Nephron (organoid): ENCODE measurements around the gene FERD3L.

Experiments used
- H3K27ac Mint-ChIP-seq, 3 experiments: 2 replicates each; pipeline ENCODE4 v1.8.0; 2020; ENCODE audit warnings: mixed read lengths in 3 of 3, mild to moderate bottlenecking in 2 of 3, moderate library complexity in 1 of 3
- H3K27me3 Mint-ChIP-seq: 2 replicates; pipeline ENCODE4 v1.8.0; 2021; ENCODE audit warnings: low read depth, mild to moderate bottlenecking, moderate library complexity, mixed read lengths
- H3K36me3 Mint-ChIP-seq: 2 replicates; pipeline ENCODE4 v1.8.0; 2020; ENCODE audit warnings: low read depth, mixed read lengths
- H3K4me1 Mint-ChIP-seq: 2 replicates; pipeline ENCODE4 v1.8.0; 2020; ENCODE audit warnings: mixed read lengths
- H3K4me3 Mint-ChIP-seq, 3 experiments: 2 replicates each; pipeline ENCODE4 v1.8.0; 2020; ENCODE audit warnings: mild to moderate bottlenecking in 3 of 3, mixed read lengths in 3 of 3, moderate library complexity in 2 of 3
- H3K9me3 Mint-ChIP-seq: 2 replicates; pipeline ENCODE4 v1.8.0; 2020; ENCODE audit warnings: mixed read lengths
- CTCF ChIP-seq, 3 experiments: fragments of 200-600 bp; sonication (generic); IDR thresholded peaks; one replicate each; pipeline ENCODE4 v1.5.0; 2021; ENCODE audit warnings: antibody characterized with exemption in 3 of 3; ENCODE audit not compliant: unreplicated experiment in 3 of 3

FERD3L gene

GRCh38 chr7:19099924-19100323 is 45.3 kb downstream of the FERD3L start:
- Mint-ChIP-seq H3K4me3 (no peak overlapping the region), H3K4me1 (no peaks in the 10 kb centered on the region), H3K27me3 (peaks cover 28% of the 10 kb centered on the region), H3K27ac (no peak overlapping the region), H3K9me3 (no peaks in the 10 kb centered on the region), H3K36me3 (no peaks in the 10 kb centered on the region)
- TF ChIP-seq CTCF (IDR thresholded peaks at IDR 0.05; ENCODE audit: unreplicated experiment in 3 of 3) = no peak

GRCh38 chr7:19099194-19099593 is 46.0 kb downstream of the FERD3L start:
- TF ChIP-seq CTCF (IDR thresholded peaks at IDR 0.05; ENCODE audit: unreplicated experiment in 3 of 3) = no peak
- Mint-ChIP-seq H3K4me3 (no peak overlapping the region), H3K36me3 (no peaks in the 10 kb centered on the region), H3K9me3 (no peaks in the 10 kb centered on the region), H3K4me1 (no peaks in the 10 kb centered on the region), H3K27ac (no peak overlapping the region), H3K27me3 (peaks cover 20% of the 10 kb centered on the region)

- peaks cover 16% of the 10 kb centered on the region for H3K27me3 Mint-ChIP-seq
- H3K36me3 Mint-ChIP-seq = no peaks in the 10 kb centered on the region
- H3K4me1 Mint-ChIP-seq = no peaks in the 10 kb centered on the region
- H3K9me3 Mint-ChIP-seq = no peaks in the 10 kb centered on the region
- no peak overlapping the region for H3K4me3 Mint-ChIP-seq
- no peak overlapping the region for H3K27ac Mint-ChIP-seq
- TF ChIP-seq CTCF (IDR thresholded peaks at IDR 0.05; ENCODE audit: unreplicated experiment in 3 of 3) = no peak
These were observed 46.7 kb downstream of the FERD3L start for GRCh38 chr7:19098510-19098909.

GRCh38 chr7:19097165-19098055 is 47.8 kb downstream of the FERD3L start:
- TF ChIP-seq CTCF (IDR thresholded peaks at IDR 0.05; ENCODE audit: unreplicated experiment in 3 of 3) = no peak
- H3K27me3 Mint-ChIP-seq = peaks cover 5% of the 10 kb centered on the region
- H3K9me3 Mint-ChIP-seq = no peaks in the 10 kb centered on the region
- no peak overlapping the region for H3K27ac Mint-ChIP-seq
- no peaks in the 10 kb centered on the region for H3K4me1 Mint-ChIP-seq
- H3K4me3 Mint-ChIP-seq = no peak overlapping the region
- no peaks in the 10 kb centered on the region for H3K36me3 Mint-ChIP-seq

- H3K36me3 Mint-ChIP-seq = no peaks in the 10 kb centered on the region
- H3K4me1 Mint-ChIP-seq = no peaks in the 10 kb centered on the region
- H3K27me3 Mint-ChIP-seq = peaks cover 4% of the 10 kb centered on the region
- no peak overlapping the region for H3K27ac Mint-ChIP-seq
- H3K4me3 Mint-ChIP-seq = no peak overlapping the region
- TF ChIP-seq CTCF (IDR thresholded peaks at IDR 0.05; ENCODE audit: unreplicated experiment in 3 of 3) = no peak
- H3K9me3 Mint-ChIP-seq = no peaks in the 10 kb centered on the region
These were observed 49.8 kb downstream of the FERD3L start for GRCh38 chr7:19095353-19095860.
